GM23338 (cell line): ENCODE results near the gene PHTF1. TPM values are rescaled to one million over a fixed set of nuclear protein-coding genes. Genes with fewer than 3 reads are reported as not detected.

Experiments used
- EZH2 ChIP-seq: fragments of 200-600 bp; sonication (generic); IDR thresholded peaks from one replicate; pipeline ENCODE4 v1.8.0; 2017; ENCODE audit warnings: antibody characterized with exemption, mild to moderate bottlenecking, low read depth; ENCODE audit not compliant: unreplicated experiment
- EZH2phosphoT487 ChIP-seq: fragments of 200-600 bp; sonication (generic); IDR thresholded peaks from one replicate; pipeline ENCODE4 v1.8.1; 2018; ENCODE audit warnings: antibody characterized with exemption; ENCODE audit not compliant: unreplicated experiment
- JUNB ChIP-seq: IDR thresholded peaks from one replicate; pipeline ENCODE4 v1.6.1; 2016; ENCODE audit warnings: antibody characterized with exemption; ENCODE audit not compliant: unreplicated experiment
- NANOG ChIP-seq: IDR thresholded peaks from 2 replicates; pipeline ENCODE4 v1.6.1; 2016; ENCODE audit warnings: antibody characterized with exemption, borderline replicate concordance
- POLR2AphosphoS5 ChIP-seq: IDR thresholded peaks from 2 replicates; pipeline ENCODE4 v1.6.1; 2016; ENCODE audit warnings: antibody characterized with exemption, low read depth
- STAT1 ChIP-seq: IDR thresholded peaks from one replicate; pipeline ENCODE4 v1.6.1; 2016; ENCODE audit warnings: antibody characterized with exemption; ENCODE audit not compliant: unreplicated experiment
- ZNF331 ChIP-seq: fragments of 250-450 bp; sonication (Bioruptor Pico); IDR thresholded peaks from 2 replicates; pipeline ENCODE4 v1.5.0; 2020; ENCODE audit warnings: low read depth, mild to moderate bottlenecking, moderate library complexity
- polyA plus RNA-seq: library from polyadenylated mRNA; unstranded; fragments of >200 nt; fragmentation: Nextera tagmentation; extraction: Ambion mirVana; gene quantifications from 2 replicates; pipeline ENCODE4 v1.2.1, GENCODE V29; 2016
- total RNA-seq: library from RNA; depleted of rRNA; stranded (reverse); fragments of >200 nt; shearing (Covaris generic); gene quantifications from 2 replicates; pipeline ENCODE4 v1.2.3, GENCODE V29; 2014
- TF ChIP-seq, protein P1 (sequence below): fragments of 250-450 bp; sonication (Bioruptor Pico); IDR thresholded peaks from 2 replicates; pipeline ENCODE4 v1.5.0; 2020; ENCODE audit warnings: mild to moderate bottlenecking, moderate library complexity
- TF ChIP-seq, protein P2 (sequence below): IDR thresholded peaks from one replicate; pipeline ENCODE4 v1.6.1; 2018; ENCODE audit warnings: antibody characterized with exemption; ENCODE audit not compliant: unreplicated experiment

PHTF1 gene
- total and polyA plus RNA-seq, 2 experiments from 2014 or later: 19.1 to 21.6 TPM

DNA sequence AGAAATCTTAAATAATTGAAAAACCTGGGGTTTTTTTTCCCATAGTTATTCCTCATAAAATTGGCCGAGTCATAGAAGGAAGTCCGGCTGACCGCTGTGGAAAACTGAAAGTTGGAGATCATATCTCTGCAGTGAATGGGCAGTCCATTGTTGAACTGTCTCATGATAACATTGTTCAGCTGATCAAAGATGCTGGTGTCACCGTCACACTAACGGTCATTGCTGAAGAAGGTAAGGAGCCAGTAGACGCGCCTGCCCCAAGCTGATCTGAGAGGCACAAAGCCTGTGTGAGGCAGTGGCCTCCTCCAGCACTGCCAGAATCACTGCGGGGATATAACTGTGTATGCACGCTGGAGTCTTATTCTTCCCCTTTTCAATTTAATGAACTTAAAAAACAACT, 100.3 kb downstream of the PHTF1 start (continued):
- TF ChIP-seq, protein P1, sequence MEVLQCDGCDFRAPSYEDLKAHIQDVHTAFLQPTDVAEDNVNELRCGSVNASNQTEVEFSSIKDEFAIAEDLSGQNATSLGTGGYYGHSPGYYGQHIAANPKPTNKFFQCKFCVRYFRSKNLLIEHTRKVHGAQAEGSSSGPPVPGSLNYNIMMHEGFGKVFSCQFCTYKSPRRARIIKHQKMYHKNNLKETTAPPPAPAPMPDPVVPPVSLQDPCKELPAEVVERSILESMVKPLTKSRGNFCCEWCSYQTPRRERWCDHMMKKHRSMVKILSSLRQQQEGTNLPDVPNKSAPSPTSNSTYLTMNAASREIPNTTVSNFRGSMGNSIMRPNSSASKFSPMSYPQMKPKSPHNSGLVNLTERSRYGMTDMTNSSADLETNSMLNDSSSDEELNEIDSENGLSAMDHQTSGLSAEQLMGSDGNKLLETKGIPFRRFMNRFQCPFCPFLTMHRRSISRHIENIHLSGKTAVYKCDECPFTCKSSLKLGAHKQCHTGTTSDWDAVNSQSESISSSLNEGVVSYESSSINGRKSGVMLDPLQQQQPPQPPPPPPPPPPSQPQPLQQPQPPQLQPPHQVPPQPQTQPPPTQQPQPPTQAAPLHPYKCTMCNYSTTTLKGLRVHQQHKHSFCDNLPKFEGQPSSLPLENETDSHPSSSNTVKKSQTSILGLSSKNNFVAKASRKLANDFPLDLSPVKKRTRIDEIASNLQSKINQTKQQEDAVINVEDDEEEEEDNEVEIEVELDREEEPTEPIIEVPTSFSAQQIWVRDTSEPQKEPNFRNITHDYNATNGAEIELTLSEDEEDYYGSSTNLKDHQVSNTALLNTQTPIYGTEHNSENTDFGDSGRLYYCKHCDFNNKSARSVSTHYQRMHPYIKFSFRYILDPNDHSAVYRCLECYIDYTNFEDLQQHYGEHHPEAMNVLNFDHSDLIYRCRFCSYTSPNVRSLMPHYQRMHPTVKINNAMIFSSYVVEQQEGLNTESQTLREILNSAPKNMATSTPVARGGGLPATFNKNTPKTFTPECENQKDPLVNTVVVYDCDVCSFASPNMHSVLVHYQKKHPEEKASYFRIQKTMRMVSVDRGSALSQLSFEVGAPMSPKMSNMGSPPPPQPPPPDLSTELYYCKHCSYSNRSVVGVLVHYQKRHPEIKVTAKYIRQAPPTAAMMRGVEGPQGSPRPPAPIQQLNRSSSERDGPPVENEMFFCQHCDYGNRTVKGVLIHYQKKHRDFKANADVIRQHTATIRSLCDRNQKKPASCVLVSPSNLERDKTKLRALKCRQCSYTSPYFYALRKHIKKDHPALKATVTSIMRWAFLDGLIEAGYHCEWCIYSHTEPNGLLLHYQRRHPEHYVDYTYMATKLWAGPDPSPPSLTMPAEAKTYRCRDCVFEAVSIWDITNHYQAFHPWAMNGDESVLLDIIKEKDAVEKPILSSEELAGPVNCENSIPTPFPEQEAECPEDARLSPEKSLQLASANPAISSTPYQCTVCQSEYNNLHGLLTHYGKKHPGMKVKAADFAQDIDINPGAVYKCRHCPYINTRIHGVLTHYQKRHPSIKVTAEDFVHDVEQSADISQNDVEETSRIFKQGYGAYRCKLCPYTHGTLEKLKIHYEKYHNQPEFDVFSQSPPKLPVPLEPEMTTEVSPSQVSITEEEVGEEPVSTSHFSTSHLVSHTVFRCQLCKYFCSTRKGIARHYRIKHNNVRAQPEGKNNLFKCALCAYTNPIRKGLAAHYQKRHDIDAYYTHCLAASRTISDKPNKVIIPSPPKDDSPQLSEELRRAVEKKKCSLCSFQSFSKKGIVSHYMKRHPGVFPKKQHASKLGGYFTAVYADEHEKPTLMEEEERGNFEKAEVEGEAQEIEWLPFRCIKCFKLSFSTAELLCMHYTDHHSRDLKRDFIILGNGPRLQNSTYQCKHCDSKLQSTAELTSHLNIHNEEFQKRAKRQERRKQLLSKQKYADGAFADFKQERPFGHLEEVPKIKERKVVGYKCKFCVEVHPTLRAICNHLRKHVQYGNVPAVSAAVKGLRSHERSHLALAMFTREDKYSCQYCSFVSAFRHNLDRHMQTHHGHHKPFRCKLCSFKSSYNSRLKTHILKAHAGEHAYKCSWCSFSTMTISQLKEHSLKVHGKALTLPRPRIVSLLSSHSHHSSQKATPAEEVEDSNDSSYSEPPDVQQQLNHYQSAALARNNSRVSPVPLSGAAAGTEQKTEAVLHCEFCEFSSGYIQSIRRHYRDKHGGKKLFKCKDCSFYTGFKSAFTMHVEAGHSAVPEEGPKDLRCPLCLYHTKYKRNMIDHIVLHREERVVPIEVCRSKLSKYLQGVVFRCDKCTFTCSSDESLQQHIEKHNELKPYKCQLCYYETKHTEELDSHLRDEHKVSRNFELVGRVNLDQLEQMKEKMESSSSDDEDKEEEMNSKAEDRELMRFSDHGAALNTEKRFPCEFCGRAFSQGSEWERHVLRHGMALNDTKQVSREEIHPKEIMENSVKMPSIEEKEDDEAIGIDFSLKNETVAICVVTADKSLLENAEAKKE: no peak
- TF ChIP-seq ZNF331 (CRISPR knock-in tag): no peak
- no peak for TF ChIP-seq EZH2phosphoT487
- TF ChIP-seq, protein P2, sequence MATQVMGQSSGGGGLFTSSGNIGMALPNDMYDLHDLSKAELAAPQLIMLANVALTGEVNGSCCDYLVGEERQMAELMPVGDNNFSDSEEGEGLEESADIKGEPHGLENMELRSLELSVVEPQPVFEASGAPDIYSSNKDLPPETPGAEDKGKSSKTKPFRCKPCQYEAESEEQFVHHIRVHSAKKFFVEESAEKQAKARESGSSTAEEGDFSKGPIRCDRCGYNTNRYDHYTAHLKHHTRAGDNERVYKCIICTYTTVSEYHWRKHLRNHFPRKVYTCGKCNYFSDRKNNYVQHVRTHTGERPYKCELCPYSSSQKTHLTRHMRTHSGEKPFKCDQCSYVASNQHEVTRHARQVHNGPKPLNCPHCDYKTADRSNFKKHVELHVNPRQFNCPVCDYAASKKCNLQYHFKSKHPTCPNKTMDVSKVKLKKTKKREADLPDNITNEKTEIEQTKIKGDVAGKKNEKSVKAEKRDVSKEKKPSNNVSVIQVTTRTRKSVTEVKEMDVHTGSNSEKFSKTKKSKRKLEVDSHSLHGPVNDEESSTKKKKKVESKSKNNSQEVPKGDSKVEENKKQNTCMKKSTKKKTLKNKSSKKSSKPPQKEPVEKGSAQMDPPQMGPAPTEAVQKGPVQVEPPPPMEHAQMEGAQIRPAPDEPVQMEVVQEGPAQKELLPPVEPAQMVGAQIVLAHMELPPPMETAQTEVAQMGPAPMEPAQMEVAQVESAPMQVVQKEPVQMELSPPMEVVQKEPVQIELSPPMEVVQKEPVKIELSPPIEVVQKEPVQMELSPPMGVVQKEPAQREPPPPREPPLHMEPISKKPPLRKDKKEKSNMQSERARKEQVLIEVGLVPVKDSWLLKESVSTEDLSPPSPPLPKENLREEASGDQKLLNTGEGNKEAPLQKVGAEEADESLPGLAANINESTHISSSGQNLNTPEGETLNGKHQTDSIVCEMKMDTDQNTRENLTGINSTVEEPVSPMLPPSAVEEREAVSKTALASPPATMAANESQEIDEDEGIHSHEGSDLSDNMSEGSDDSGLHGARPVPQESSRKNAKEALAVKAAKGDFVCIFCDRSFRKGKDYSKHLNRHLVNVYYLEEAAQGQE: no peak
- TF ChIP-seq JUNB: no peak
- TF ChIP-seq POLR2AphosphoS5: no peak
- no peak for TF ChIP-seq NANOG
- no peak for TF ChIP-seq STAT1
- TF ChIP-seq EZH2: no peak
